HepG2 (cell line): Measurements from ENCODE around the gene DNAAF3. TPM values are rescaled to one million over a fixed set of nuclear protein-coding genes. Genes with fewer than 3 reads are reported as not detected.
A peak's percentile ranks its signal among the peaks of the same experiment; 100 is the strongest.

Source experiments
- ATF7-NPFF ChIP-seq: sonication (generic); formaldehyde crosslinking; IDR thresholded peaks from 2 replicates; pipeline ENCODE4 v1.8.1; 2023; ENCODE audit warnings: mild to moderate bottlenecking, low read depth, missing genetic modification reagents, moderate library complexity
- EEA1 ChIP-seq: sonication (generic); formaldehyde crosslinking; IDR thresholded peaks from 2 replicates; pipeline ENCODE4 v1.5.1; 2020; ENCODE audit warnings: mild to moderate bottlenecking, missing genetic modification reagents, borderline replicate concordance
- ELF3 ChIP-seq: IDR thresholded peaks from 2 replicates; pipeline ENCODE4 v1.6.1; 2016; ENCODE audit warnings: missing genetic modification reagents, missing compliant biosample characterization
- GTF2F1 ChIP-seq: fragments of 150-350 bp; IDR thresholded peaks from 2 replicates; pipeline ENCODE4 v1.6.1; 2014; ENCODE audit warnings: low read length
- HDAC6 ChIP-seq: fragments of 200-600 bp; sonication (generic); IDR thresholded peaks from 2 replicates; pipeline ENCODE4 v1.7.0; 2017; ENCODE audit warnings: mild to moderate bottlenecking, antibody characterized with exemption, low read length, low read depth
- KLF6 ChIP-seq: IDR thresholded peaks from 2 replicates; pipeline ENCODE4 v1.8.0; 2016; ENCODE audit warnings: missing biosample characterization, missing genetic modification reagents
- MBD4 ChIP-seq: IDR thresholded peaks from 2 replicates; pipeline ENCODE4 v1.6.1; 2012; ENCODE audit warnings: low read length, inconsistent platforms, borderline replicate concordance
- NFE2 ChIP-seq: sonication (generic); formaldehyde crosslinking; IDR thresholded peaks from 2 replicates; pipeline ENCODE4 v1.4.0; 2020; ENCODE audit warnings: missing genetic modification reagents
- NFKB2 ChIP-seq: sonication (generic); formaldehyde crosslinking; IDR thresholded peaks from 2 replicates; pipeline ENCODE4 v1.4.0; 2020; ENCODE audit warnings: missing genetic modification reagents, borderline replicate concordance
- PHB2 ChIP-seq: fragments of 450-650 bp; IDR thresholded peaks from 2 replicates; pipeline ENCODE4 v1.6.1; 2018; ENCODE audit not compliant: partially characterized antibody
- PPARG ChIP-seq: conservative IDR thresholded peaks from 2 replicates; pipeline ENCODE4 v1.6.1; 2016; ENCODE audit warnings: missing biosample characterization, missing genetic modification reagents
- RFXANK ChIP-seq: IDR thresholded peaks from 2 replicates; pipeline ENCODE4 v1.6.1; 2016
- SCMH1 ChIP-seq: sonication (generic); formaldehyde crosslinking; IDR thresholded peaks from 2 replicates; pipeline ENCODE4 v1.9.0; 2021; ENCODE audit warnings: missing genetic modification reagents, mild to moderate bottlenecking, borderline replicate concordance
- SRF ChIP-seq: IDR thresholded peaks from 2 replicates; pipeline ENCODE4 v1.6.1; 2011; ENCODE audit warnings: mild to moderate bottlenecking, low read depth, low read length, moderate library complexity
- TOPORS ChIP-seq: sonication (generic); formaldehyde crosslinking; IDR thresholded peaks from 2 replicates; pipeline ENCODE4 v1.8.0; 2023; ENCODE audit warnings: mild to moderate bottlenecking, missing genetic modification reagents
- ZNF224 ChIP-seq: sonication (generic); formaldehyde crosslinking; IDR thresholded peaks from 2 replicates; pipeline ENCODE4 v1.5.0; 2020; ENCODE audit warnings: mild to moderate bottlenecking, missing genetic modification reagents
- ZNF670 ChIP-seq: sonication (generic); formaldehyde crosslinking; IDR thresholded peaks from 2 replicates; pipeline ENCODE4 v1.8.0; 2022; ENCODE audit warnings: mild to moderate bottlenecking, missing genetic modification reagents, borderline replicate concordance
- ZNF761 ChIP-seq: sonication (generic); formaldehyde crosslinking; conservative IDR thresholded peaks from 2 replicates; pipeline ENCODE4 v1.4.0; 2020; ENCODE audit warnings: mild to moderate bottlenecking, missing genetic modification reagents
- ZNF792 ChIP-seq: IDR thresholded peaks from 2 replicates; pipeline ENCODE4 v1.6.1; 2016
- polyA plus RNA-seq, 8 experiments: library from polyadenylated mRNA; depleted of rRNA in 3 of 8; stranded (reverse) in 7 of 8; unstranded in 1 of 8; fragments of >200 nt; fragmentation: Illumina TruSeq in 4 of 8; extraction: Trizol in 4 of 8; gene quantifications; 2 replicates each; pipeline versions ENCODE4 v1.2.1 to v1.2.3, GENCODE V29; 2011 to 2016; ENCODE audit warnings: low read depth in 4 of 8, missing spikeins in 1 of 8, mixed read lengths in 1 of 8; ENCODE audit not compliant: insufficient read depth in 1 of 8
- total RNA-seq, 5 experiments: library from RNA; depleted of rRNA; stranded (reverse); fragments of >200 nt; fragmentation: Illumina TruSeq; extraction: Trizol; gene quantifications; 2 replicates each; pipeline ENCODE4 v1.2.3, GENCODE V29; 2016; ENCODE audit warnings: low read depth in 1 of 5
- TF ChIP-seq, protein P1 (sequence below): IDR thresholded peaks from 2 replicates; pipeline ENCODE4 v1.6.1; 2016
- TF ChIP-seq, protein P2 (sequence below): sonication (generic); formaldehyde crosslinking; IDR thresholded peaks from 2 replicates; pipeline ENCODE4 v1.5.0; 2020; ENCODE audit warnings: mild to moderate bottlenecking, missing genetic modification reagents
- TF ChIP-seq, protein P3 (sequence below): sonication (generic); formaldehyde crosslinking; IDR thresholded peaks from 2 replicates; pipeline ENCODE4 v1.4.0; 2020; ENCODE audit warnings: missing genetic modification reagents
- TF ChIP-seq, protein P4 (sequence below), 2 experiments: sonication (generic) in 1 of 2; formaldehyde crosslinking in 1 of 2; IDR thresholded peaks; 2 replicates each; pipeline versions ENCODE4 v1.4.0 to v1.6.1; 2018 to 2020; ENCODE audit warnings: missing genetic modification reagents in 2 of 2, borderline replicate concordance in 1 of 2, low read depth in 1 of 2, mild to moderate bottlenecking in 1 of 2, missing biosample characterization in 1 of 2

DNAAF3 gene
- total and polyA plus RNA-seq, 2 of the 13 experiments (the other 11 are each of a cell fraction or from before 2014, with no cell fraction given): 0.30 to 0.40 TPM

DNA sequence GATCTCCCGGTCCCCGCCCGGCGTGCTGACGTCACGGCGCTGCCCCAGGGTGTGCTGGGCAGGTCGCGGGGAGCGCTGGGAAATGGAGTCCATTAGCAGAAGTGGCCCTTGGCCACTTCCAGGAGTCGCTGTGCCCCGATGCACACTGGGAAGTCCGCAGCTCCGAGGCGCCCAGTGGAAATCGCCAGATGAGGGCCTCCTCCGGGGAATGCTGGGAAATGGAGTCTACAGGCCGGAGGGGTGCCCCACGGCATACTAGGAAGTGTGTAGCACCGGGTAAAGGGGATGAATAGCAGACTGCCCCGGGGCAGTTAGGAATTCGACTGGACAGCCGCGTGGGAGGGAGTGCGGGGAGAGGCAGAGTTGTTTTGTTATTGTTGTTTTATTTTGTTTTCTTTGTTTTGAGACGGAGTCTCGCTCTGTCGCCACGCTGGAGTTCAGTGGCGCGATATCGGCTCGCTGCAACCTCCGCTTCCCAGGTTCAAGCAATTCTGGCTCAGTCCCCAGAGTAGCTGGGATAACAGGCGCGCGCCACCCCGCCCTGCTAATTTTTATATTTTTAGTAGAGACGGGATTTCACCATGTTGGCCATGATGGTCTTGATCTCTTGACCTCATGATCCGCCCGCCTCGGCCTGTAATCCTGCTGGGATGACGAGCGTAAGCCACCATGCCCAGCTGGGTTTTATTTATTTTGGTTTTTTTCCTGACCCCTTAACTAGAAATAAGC lies 48.6 kb downstream of the DNAAF3 start (continued):
- TF ChIP-seq ATF7-NPFF (CRISPR knock-in tag): peak; percentile 49; the same call in 1 of the 2 replicates
- TF ChIP-seq KLF6: no peak
- no peak for TF ChIP-seq SRF
- no peak for TF ChIP-seq MBD4
- no peak; the same call in 1 of the 2 replicates for TF ChIP-seq TOPORS (CRISPR knock-in tag)
- no peak for TF ChIP-seq EEA1 (CRISPR knock-in tag)
- no peak for TF ChIP-seq NFE2
- peak; percentile 81 for TF ChIP-seq ZNF670 (CRISPR knock-in tag)
- 0 out of 2 replicates have a peak, but pooled peaks have one; percentile 23 for TF ChIP-seq ZNF792 (CRISPR knock-in tag)
- no peak for TF ChIP-seq PHB2
- no peak for TF ChIP-seq PPARG
- no peak for TF ChIP-seq SCMH1 (CRISPR knock-in tag)
- TF ChIP-seq, protein P1, sequence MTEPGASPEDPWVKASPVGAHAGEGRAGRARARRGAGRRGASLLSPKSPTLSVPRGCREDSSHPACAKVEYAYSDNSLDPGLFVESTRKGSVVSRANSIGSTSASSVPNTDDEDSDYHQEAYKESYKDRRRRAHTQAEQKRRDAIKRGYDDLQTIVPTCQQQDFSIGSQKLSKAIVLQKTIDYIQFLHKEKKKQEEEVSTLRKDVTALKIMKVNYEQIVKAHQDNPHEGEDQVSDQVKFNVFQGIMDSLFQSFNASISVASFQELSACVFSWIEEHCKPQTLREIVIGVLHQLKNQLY (CRISPR knock-in tag): no peak
- TF ChIP-seq ZNF761: no peak
- TF ChIP-seq RFXANK (CRISPR knock-in tag): peak; percentile 77; the same call in 1 of the 2 replicates
- no peak for TF ChIP-seq NFKB2 (CRISPR knock-in tag)
- TF ChIP-seq, protein P2, sequence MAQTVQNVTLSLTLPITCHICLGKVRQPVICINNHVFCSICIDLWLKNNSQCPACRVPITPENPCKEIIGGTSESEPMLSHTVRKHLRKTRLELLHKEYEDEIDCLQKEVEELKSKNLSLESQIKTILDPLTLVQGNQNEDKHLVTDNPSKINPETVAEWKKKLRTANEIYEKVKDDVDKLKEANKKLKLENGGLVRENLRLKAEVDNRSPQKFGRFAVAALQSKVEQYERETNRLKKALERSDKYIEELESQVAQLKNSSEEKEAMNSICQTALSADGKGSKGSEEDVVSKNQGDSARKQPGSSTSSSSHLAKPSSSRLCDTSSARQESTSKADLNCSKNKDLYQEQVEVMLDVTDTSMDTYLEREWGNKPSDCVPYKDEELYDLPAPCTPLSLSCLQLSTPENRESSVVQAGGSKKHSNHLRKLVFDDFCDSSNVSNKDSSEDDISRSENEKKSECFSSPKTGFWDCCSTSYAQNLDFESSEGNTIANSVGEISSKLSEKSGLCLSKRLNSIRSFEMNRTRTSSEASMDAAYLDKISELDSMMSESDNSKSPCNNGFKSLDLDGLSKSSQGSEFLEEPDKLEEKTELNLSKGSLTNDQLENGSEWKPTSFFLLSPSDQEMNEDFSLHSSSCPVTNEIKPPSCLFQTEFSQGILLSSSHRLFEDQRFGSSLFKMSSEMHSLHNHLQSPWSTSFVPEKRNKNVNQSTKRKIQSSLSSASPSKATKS (CRISPR knock-in tag): no peak
- TF ChIP-seq ZNF224 (CRISPR knock-in tag): no peak
- peak; percentile 63 for TF ChIP-seq ELF3 (CRISPR knock-in tag)
- TF ChIP-seq, protein P3, sequence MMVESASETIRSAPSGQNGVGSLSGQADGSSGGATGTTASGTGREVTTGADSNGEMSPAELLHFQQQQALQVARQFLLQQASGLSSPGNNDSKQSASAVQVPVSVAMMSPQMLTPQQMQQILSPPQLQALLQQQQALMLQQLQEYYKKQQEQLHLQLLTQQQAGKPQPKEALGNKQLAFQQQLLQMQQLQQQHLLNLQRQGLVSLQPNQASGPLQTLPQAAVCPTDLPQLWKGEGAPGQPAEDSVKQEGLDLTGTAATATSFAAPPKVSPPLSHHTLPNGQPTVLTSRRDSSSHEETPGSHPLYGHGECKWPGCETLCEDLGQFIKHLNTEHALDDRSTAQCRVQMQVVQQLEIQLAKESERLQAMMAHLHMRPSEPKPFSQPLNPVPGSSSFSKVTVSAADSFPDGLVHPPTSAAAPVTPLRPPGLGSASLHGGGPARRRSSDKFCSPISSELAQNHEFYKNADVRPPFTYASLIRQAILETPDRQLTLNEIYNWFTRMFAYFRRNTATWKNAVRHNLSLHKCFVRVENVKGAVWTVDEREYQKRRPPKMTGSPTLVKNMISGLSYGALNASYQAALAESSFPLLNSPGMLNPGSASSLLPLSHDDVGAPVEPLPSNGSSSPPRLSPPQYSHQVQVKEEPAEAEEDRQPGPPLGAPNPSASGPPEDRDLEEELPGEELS (CRISPR knock-in tag): no peak
- no peak for TF ChIP-seq GTF2F1
- TF ChIP-seq, protein P4, sequence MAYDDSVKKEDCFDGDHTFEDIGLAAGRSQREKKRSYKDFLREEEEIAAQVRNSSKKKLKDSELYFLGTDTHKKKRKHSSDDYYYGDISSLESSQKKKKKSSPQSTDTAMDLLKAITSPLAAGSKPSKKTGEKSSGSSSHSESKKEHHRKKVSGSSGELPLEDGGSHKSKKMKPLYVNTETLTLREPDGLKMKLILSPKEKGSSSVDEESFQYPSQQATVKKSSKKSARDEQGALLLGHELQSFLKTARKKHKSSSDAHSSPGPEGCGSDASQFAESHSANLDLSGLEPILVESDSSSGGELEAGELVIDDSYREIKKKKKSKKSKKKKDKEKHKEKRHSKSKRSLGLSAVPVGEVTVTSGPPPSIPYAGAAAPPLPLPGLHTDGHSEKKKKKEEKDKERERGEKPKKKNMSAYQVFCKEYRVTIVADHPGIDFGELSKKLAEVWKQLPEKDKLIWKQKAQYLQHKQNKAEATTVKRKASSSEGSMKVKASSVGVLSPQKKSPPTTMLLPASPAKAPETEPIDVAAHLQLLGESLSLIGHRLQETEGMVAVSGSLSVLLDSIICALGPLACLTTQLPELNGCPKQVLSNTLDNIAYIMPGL (CRISPR knock-in tag; IDR thresholded peaks at IDR 0.05; ENCODE audit: borderline replicate concordance in 1 of 2, low read depth in 1 of 2): 0 out of 4 replicates have a peak, but pooled peaks of 1 of the 2 experiments have one; percentile 18
- TF ChIP-seq HDAC6: no peak
